H4 (cell line): ENCODE results near the gene IQCH. TPM values are rescaled to one million over a fixed set of nuclear protein-coding genes. Genes with fewer than 3 reads are reported as not detected.

Experiments
- DNase-seq: peaks from one replicate; pipeline ENCODE4 v3.0.0-alpha.2; 2015; ENCODE audit warnings: low spot score
- total RNA-seq: library from RNA; depleted of rRNA; stranded (reverse); fragments of >200 nt; shearing (Covaris generic); gene quantifications from 2 replicates; pipeline ENCODE4 v1.2.3, GENCODE V29; 2014

Gene IQCH
- total RNA-seq, 1 experiment from 2014 or later, result 0.43 TPM

DNA sequence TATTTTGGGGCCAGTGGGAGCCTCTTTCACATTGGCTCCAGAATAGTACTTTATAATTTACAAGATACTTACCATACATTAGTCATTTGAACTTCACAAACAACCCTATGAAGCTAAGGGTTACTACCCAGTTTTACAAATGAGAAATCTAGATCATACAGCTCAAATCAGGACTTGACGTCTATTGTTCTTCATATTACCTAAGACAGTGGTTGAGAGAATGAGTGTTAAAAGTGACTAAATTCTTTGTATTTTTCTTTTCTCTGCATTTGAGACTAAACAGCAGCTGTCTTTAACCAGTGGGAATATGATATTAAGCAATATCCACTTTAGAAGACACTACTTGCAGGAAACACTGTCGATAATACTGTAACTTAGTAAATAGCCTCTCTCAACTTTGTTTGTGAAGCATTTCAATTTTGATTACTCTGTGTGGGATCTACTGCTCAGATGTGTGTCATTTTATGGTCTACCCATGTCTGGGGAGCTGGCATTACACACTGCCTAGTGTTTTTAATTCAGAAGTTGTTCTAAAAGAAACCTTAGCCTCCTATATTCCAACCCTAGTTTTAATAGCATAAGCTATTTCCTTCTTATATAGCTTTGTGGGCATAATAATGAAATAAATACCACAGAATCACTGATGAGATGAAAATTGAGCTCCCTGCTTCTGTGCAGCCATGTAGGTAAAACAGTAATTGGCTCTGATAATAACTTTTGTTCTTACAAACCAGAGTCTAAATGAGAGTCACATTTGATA lies 45.9 kb downstream of the IQCH start:
- DNase-seq, result no peak

DNA sequence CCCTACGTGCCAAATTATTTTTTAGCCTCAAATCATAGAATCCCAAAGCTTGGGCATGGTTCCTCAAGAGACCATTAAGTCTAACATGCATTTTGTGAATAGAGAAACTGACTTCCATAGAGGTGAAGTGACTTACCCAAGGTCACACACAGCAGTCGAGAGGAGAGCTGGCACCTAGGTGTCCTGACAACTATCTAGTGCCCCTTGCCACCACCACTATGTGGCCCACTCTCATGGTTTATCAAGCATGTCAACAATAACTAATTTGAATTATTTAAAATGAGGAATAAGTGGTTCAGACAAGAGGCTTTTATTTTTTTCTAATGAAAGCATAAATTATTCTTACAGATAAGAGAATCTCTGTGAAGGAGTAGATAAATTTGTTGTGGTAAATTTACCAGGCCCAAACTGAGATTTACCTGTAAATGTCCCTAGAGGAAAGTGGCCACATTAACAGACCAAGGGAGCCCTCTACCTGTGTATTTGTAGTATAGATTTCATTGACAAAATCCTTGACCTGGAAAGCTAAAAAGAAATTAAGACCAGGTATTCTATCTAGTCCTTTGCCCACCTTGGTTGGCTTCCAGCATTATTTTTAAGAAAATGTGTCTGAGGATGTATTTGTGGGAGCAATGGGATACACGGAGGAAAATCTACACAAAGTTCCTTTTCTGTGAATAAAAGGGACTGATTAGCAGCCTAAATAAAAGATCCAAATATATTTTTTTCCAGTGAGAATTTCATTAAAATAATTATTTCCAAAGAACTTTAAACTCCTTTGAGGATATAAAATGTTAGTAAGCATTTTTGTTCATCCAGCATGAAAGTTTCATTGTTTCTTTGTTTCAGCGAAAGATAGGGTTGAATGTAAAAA lies 49.1 kb downstream of the IQCH start:
- peak; percentile 54 for DNase-seq

DNA sequence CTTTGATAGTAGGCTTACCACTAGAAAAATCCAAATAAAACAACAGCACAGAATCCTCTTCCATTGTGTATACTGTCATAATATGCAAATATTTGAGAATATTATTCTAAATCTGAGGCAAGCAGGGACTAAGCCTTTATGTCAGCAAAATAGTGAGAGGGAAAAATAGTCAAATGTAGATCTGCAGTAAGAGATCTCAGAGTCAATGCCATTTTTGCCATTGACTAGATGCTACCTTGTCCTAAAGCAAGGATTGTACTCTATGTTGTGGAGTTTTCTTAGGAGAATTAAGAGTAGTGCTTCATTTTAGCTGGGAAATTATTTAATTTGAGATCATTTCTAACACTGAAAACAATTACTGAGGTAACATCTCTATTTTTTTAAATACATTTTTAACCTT lies 50.2 kb downstream of the IQCH start:
- DNase-seq, result no peak

DNA sequence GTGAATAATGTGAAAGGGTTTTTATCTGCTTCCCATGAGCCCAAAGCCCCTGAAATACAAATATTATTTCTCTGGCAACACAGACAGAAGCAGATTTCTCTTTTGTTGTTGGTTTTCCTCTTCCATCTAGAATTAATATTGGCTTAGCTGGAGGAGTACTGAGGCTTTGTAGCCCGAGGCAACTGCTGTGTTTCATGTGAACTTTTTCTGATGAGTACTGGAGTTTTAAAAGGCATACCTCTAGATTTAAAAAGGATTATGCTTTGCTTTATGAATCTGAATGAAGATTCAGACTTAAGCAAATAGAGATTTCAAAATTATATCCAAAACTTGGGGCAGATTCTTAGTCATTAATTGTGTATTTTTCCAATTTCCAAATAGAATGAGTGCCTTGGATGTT lies 50.9 kb downstream of the IQCH start:
- no peak for DNase-seq

DNA sequence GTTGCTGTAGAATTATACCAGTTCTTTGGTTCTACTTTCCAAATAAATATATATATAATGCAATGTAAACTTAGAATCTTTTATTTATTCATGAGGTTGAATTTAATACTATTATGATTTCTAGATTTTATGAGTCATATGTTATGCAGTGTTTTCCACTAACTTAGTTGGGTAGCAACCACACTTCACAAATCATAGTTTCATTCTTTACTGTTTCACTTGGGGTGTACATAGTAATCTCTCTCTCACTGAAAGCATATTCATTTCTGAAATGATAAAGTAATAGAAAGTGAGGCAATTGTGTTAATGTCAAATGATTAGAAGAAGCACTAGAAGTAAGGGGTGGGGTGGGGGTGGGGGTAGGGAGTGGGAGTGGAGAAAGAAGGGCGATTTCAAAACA lies 52.6 kb downstream of the IQCH start:
- DNase-seq, result no peak

DNA sequence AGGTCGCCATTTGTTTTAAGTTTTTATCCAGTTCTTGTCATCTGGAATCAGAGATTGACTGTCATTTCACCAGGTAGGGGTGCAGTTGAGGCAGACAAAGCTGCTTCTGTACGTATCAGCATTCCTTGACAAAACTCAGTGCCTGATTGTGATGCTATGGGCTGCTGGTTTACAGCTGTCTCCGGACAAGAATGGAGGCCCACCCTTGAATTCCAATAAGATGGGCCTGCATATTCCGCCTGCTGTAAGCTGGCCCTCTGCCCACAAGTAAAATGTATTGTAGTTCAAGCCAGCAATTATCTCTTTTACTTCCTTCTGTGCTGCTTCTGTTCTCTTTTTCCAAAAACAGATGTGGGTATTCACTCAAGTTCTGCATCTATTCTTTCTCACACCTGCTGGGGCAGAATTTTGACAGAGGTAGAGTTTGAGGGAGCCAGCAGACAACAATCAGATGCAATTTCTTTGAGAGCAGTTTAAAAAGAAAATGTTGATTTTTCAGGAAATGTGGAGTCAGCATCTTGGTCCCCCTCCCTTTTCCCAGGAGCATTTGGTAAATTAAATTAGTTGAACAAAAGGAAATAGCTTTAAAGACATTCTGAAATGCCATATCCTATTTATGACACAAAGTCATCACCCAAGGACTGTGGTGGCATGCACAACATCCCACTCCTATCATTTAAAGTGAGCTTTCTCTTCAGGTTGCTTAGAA lies 53.5 kb downstream of the IQCH start:
- DNase-seq, result no peak

GRCh38 chr15:67311731-67312130 lies 57.1 kb downstream of the IQCH start:
- DNase-seq, result no peak

DNA sequence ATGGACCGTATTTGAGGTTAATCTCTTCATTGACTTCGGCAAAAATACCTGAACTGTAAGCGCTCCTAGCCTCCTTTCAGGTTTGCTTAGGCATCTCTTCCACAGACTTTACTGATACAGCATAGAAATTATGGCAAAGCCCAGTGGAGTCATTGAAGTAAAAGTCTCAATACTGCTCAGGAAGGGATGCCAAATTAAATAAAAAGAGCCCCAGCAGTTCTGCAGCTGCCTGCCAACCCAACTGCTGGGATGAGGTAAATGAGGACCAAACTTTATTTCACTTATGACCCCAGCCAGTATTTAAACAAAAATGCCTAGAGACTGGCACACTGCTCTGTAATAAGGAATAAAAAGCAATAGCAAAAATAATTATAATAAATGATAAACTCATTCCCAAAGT lies 65.4 kb downstream of the IQCH start:
- DNase-seq, result no peak

- no peak for DNase-seq
Measured at GRCh38 chr15:67321352-67321751, 66.8 kb downstream of the IQCH start.

- no peak for DNase-seq
Measured at GRCh38 chr15:67322481-67322880, 67.9 kb downstream of the IQCH start.

DNA sequence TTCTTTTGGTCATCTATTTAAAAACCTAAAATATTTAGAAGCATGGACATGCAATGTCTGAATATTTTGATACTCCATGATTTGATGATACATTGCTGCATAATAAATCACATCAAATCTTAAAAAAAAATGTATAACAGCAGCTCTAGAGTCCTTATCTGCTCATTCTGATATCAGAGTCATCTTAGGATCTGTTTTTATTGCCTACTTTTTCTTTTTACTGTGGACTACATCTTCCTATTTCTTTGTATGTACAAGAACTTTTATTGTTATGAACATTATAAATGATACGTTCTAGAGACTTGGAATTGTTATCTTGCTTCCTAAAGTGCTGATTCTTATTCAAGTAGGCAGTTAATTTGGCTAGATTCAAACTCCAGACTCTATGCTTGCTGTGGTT lies 72.7 kb downstream of the IQCH start:
- no peak for DNase-seq

DNA sequence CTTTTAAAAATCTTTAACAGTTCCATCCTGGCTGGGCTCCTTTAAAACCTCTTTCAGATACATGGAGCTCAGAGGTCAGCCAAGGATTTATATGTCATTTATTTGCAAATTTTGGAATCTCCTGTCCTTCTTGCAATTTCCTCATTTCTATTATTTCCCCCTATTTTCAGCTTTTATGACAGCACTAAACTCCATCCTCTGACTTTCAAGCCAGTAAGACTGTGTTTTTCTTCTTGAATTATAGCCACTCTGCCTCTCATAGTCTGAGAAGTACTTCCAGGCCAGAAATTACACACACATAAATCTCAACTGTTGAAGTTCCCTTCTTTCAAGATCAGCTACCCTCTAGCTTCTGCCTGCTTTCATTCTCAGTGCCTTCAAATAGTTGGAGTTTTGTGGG lies 73.2 kb downstream of the IQCH start:
- no peak for DNase-seq

GRCh38 chr15:67329984-67330733 lies 75.6 kb downstream of the IQCH start:
- DNase-seq, result no peak

DNA sequence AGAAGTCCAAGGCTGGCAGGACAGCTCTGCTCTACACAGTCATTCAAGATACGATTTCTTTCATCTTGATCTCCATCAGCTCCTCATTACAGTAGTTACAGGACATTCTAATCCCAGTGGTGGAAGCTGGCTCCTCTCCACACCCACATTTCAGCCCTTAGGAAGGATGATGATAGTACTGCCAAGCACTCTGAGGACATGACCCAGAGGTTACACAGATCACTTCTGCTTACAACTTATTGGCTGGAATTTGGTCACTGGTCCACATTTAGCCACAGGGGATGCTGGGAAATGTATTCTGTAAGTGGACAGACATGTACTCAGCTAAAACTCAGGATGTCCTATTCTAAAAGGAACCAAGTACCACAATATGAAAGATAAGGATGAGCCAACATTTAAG lies 77.1 kb downstream of the IQCH start:
- no peak for DNase-seq

- no peak for DNase-seq
Measured at GRCh38 chr15:67335026-67335425, 80.4 kb downstream of the IQCH start.

- no peak for DNase-seq
Measured at GRCh38 chr15:67335534-67336222, 81.1 kb downstream of the IQCH start.

- no peak for DNase-seq
Measured at GRCh38 chr15:67340630-67341029, 86.0 kb downstream of the IQCH start.

- no peak for DNase-seq
Measured at GRCh38 chr15:67341539-67341938, 87.0 kb downstream of the IQCH start.

- no peak for DNase-seq
Measured at GRCh38 chr15:67343206-67343605, 88.6 kb downstream of the IQCH start.

- DNase-seq, result no peak
Measured at GRCh38 chr15:67349634-67350033, 95.0 kb downstream of the IQCH start.

DNA sequence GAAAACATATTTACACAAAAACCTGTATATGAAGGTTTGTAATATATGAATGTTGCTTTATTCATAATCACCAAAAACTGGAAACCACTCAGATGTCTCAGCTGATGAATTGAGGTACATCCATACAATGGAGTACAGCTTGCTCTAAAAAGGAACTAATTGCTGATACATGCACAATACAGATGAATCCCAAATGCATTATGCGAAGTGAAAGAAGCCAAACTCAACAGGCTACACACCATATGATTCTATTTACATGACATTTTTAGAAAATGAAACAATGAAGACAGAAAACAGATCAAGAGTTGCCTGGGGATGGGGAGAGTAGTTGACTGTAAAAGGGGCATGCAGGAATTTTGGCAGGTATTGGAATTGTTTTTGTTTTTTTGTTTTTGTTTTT lies 95.5 kb downstream of the IQCH start:
- no peak for DNase-seq
